Measurements from ENCODE around the gene LZTS2. TPM values are rescaled to one million over a fixed set of nuclear protein-coding genes. Genes with fewer than 3 reads are reported as not detected.
A peak's percentile ranks its signal among the peaks of the same experiment; 100 is the strongest.
"Not testable (repeated sequence)": the region's sequence is repeated elsewhere in the genome, so short reads cannot be mapped to it uniquely, and the experiment has no call there.

The LZTS2 gene
- 49.2 and 51.6 TPM in 2 replicates for total RNA-seq (2014; rRNA removed; shearing (Covaris generic))
- 163 and 176 TPM in 2 replicates for polyA plus RNA-seq (2014; cell fraction: nucleus; rRNA removed)

- DNase-seq (ENCODE audit: extremely low read depth, low read depth) = no peak
These were observed at the start of gene LZTS2 for GRCh38 chr10:100999742-101000126. LZTS2 (plus strand) TSS chr10:100999808; CDS start chr10:101002539, 2,731 bp downstream.

- no peak for DNase-seq (ENCODE audit: extremely low read depth, low read depth)
These were observed 39.4 kb upstream of the LZTS2 start for GRCh38 chr10:100960251-100960650.

GRCh38 chr10:100962351-100963080 lies 37.1 kb upstream of the LZTS2 start:
- no peak for DNase-seq (ENCODE audit: extremely low read depth, low read depth)

- no peak for DNase-seq (ENCODE audit: extremely low read depth, low read depth)
These were observed 35.8 kb upstream of the LZTS2 start for GRCh38 chr10:100963826-100964225.

GRCh38 chr10:100965820-100966219 lies 33.8 kb upstream of the LZTS2 start:
- DNase-seq (ENCODE audit: extremely low read depth, low read depth) = no peak

GRCh38 chr10:100966887-100967286 lies 32.7 kb upstream of the LZTS2 start:
- no peak for DNase-seq (ENCODE audit: extremely low read depth, low read depth)

GRCh38 chr10:100967332-100967731 lies 32.3 kb upstream of the LZTS2 start:
- no peak for DNase-seq (ENCODE audit: extremely low read depth, low read depth)

GRCh38 chr10:100968062-100968736 lies 31.4 kb upstream of the LZTS2 start:
- no peak for DNase-seq (ENCODE audit: extremely low read depth, low read depth)

GRCh38 chr10:100968863-100969186 lies 30.8 kb upstream of the LZTS2 start:
- DNase-seq (ENCODE audit: extremely low read depth, low read depth) = no peak

GRCh38 chr10:100969187-100970075 lies 30.2 kb upstream of the LZTS2 start, which contains the start of gene SEMA4G:
SEMA4G (plus strand) TSS chr10:100969504; CDS start chr10:100972913, 3,409 bp downstream.
- DNase-seq (ENCODE audit: extremely low read depth, low read depth) = peak; percentile 15

GRCh38 chr10:100970076-100970913 lies 29.3 kb upstream of the LZTS2 start:
- no peak for DNase-seq (ENCODE audit: extremely low read depth, low read depth)

- DNase-seq (ENCODE audit: extremely low read depth, low read depth) = no peak
These were observed 28.4 kb upstream of the LZTS2 start for GRCh38 chr10:100970914-100971811.

- no peak for DNase-seq (ENCODE audit: extremely low read depth, low read depth)
These were observed 27.3 kb upstream of the LZTS2 start for GRCh38 chr10:100972115-100972903.

- DNase-seq (ENCODE audit: extremely low read depth, low read depth) = no peak
These were observed 26.6 kb upstream of the LZTS2 start for GRCh38 chr10:100972904-100973535.

- not testable (repeated sequence) for DNase-seq (ENCODE audit: extremely low read depth, low read depth)
These were observed 24.2 kb upstream of the LZTS2 start for GRCh38 chr10:100975397-100975796.

- DNase-seq (ENCODE audit: extremely low read depth, low read depth) = no peak
These were observed 22.7 kb upstream of the LZTS2 start for GRCh38 chr10:100976906-100977305.

- no peak for DNase-seq (ENCODE audit: extremely low read depth, low read depth)
These were observed 22.2 kb upstream of the LZTS2 start for GRCh38 chr10:100977436-100977835.
